Activated CD8-positive, alpha-beta T cell treated with anti-CD3 and anti-CD28 coated beads for 36 hours (primary cell): ENCODE data around the gene SEC16A. TPM values are rescaled to one million over a fixed set of nuclear protein-coding genes. Genes with fewer than 3 reads are reported as not detected.

ENCODE experiments used
- ATAC-seq: fragments of 200-7000 bp; cut with Tn5 transposase; one replicate; pipeline ENCODE4 v1.10.0; 2021; ENCODE audit warnings: mild to moderate bottlenecking, moderate library complexity
- CTCF ChIA-PET: fragments of 350-600 bp; sonication (Branson Sonifier 250); formaldehyde crosslinking; loops from one replicate; lab custom pipeline; 2021; ENCODE audit warnings: antibody characterized with exemption; lab: Charles Lee
- POLR2A ChIA-PET: fragments of 350-600 bp; sonication (Branson Sonifier 250); formaldehyde crosslinking; loops from one replicate; lab custom pipeline; 2021; ENCODE audit warnings: antibody characterized with exemption; lab: Charles Lee
- DNase-seq: peaks from one replicate; pipeline ENCODE4 v3.0.0-alpha.2; 2020
- H3K27ac Mint-ChIP-seq: one replicate; pipeline ENCODE4 v1.8.0; 2021; ENCODE audit warnings: mild to moderate bottlenecking, mixed read lengths
- H3K27me3 Mint-ChIP-seq: one replicate; pipeline ENCODE4 v1.8.0; 2021; ENCODE audit warnings: mixed read lengths
- H3K36me3 Mint-ChIP-seq: one replicate; pipeline ENCODE4 v1.8.0; 2021; ENCODE audit warnings: low read depth, mixed read lengths
- H3K4me1 Mint-ChIP-seq: one replicate; pipeline ENCODE4 v1.8.0; 2021; ENCODE audit warnings: low read depth, mixed read lengths
- H3K4me3 Mint-ChIP-seq: one replicate; pipeline ENCODE4 v1.8.0; 2021; ENCODE audit warnings: mild to moderate bottlenecking, moderate library complexity, mixed read lengths
- H3K9me3 Mint-ChIP-seq: one replicate; pipeline ENCODE4 v1.8.0; 2021; ENCODE audit warnings: mixed read lengths
- CTCF ChIP-seq: fragments of 200-600 bp; IDR thresholded peaks from one replicate; pipeline ENCODE4 v1.8.0; 2022; ENCODE audit warnings: antibody characterized with exemption, mild to moderate bottlenecking
- intact Hi-C: fragments of 100-400 bp; cut with micrococcal nuclease; formaldehyde crosslinking; loops from one replicate; pipeline ENCODE4 v1.10.0; 2022
- total RNA-seq, 2 experiments: library from RNA; stranded (reverse); gene quantifications; one replicate each; pipeline ENCODE4 v1.2.3, GENCODE V29; 2021

Gene SEC16A
- total RNA-seq, 2 experiments from 2014 or later = 67.9 to 69.8 TPM

GRCh38 chr9:136486823-136487620, 4.2 kb upstream of the SEC16A start:
- DNase-seq = no peak
- no peak for TF ChIP-seq CTCF
- ChIA-PET CTCF (interaction anchor here (0.7 to 8.8 kb wide), 13 partner anchors 22 to 177 kb away, joined by 3 to 93 read pairs (median 4); no protein-coding TSS in a partner anchor), POLR2A (interaction anchor here (1.0 kb wide), 1 partner anchor 52 kb away, joined by 3 read pairs; no protein-coding TSS in a partner anchor)
- Mint-ChIP-seq H3K27me3 (peaks cover 1% of the 10 kb centered on the region), H3K4me1 (peaks cover 4% of the 10 kb centered on the region), H3K4me3 (no peak overlapping the region), H3K36me3 (peaks cover 2% of the 10 kb centered on the region), H3K27ac (no peak overlapping the region), H3K9me3 (no peaks in the 10 kb centered on the region)
- no peak for ATAC-seq
- intact Hi-C loops = loop anchor here (10.0 kb wide), 1 partner anchor 48 kb away; no protein-coding TSS in a partner anchor

- H3K27ac Mint-ChIP-seq = no peak overlapping the region
- H3K4me3 Mint-ChIP-seq = no peak overlapping the region
Observed at GRCh38 chr9:136486131-136486530, 3.3 kb upstream of the SEC16A start.

GRCh38 chr9:136485049-136486045, 2.5 kb upstream of the SEC16A start:
- Mint-ChIP-seq H3K9me3 (no peaks in the 10 kb centered on the region), H3K36me3 (peaks cover 8% of the 10 kb centered on the region), H3K27ac (no peak overlapping the region), H3K4me1 (peaks cover 15% of the 10 kb centered on the region), H3K4me3 (peak overlapping the region; percentile 44), H3K27me3 (peaks cover 1% of the 10 kb centered on the region)
- TF ChIP-seq CTCF = peak; percentile 89
- ChIA-PET POLR2A (interaction anchor here (0.6 to 2.2 kb wide), 4 partner anchors 13 to 248 kb away, joined by 3 to 5 read pairs (median 4); no protein-coding TSS in a partner anchor), CTCF (interaction anchor here (0.6 to 8.8 kb wide), 27 partner anchors 12 to 209 kb away, joined by 3 to 93 read pairs (median 3); no protein-coding TSS in a partner anchor)
- peak; percentile 8 for ATAC-seq
- intact Hi-C loops = loop anchor here (2.0 to 10.0 kb wide), 2 partner anchors 49 to 145 kb away; no protein-coding TSS in a partner anchor
- DNase-seq = peak; percentile 92

More at GRCh38 chr9:136486131-136486530, 3.3 kb upstream of the SEC16A start:
- intact Hi-C loops = loop anchor here (10.0 kb wide), 1 partner anchor 49 kb away; no protein-coding TSS in a partner anchor
- H3K9me3 Mint-ChIP-seq = no peaks in the 10 kb centered on the region
- H3K4me1 Mint-ChIP-seq = peaks cover 12% of the 10 kb centered on the region
- no peak for TF ChIP-seq CTCF
- peaks cover 7% of the 10 kb centered on the region for H3K36me3 Mint-ChIP-seq
- peaks cover 1% of the 10 kb centered on the region for H3K27me3 Mint-ChIP-seq
- ChIA-PET CTCF (interaction anchor here (0.8 to 8.8 kb wide), 11 partner anchors 41 to 179 kb away, joined by 3 to 93 read pairs (median 6); no protein-coding TSS in a partner anchor), POLR2A (interaction anchor here (0.6 to 1.0 kb wide), 2 partner anchors 53 to 247 kb away, joined by 3 read pairs; no protein-coding TSS in a partner anchor)
- DNase-seq (no peak), ATAC-seq (no peak)

- H3K27ac Mint-ChIP-seq = no peak overlapping the region
- ChIA-PET CTCF (interaction anchor here (0.7 to 8.8 kb wide), 22 partner anchors 24 to 246 kb away, joined by 3 to 93 read pairs (median 4); no protein-coding TSS in a partner anchor), POLR2A (interaction anchor here (0.8 to 2.2 kb wide), 5 partner anchors 14 to 146 kb away, joined by 3 to 6 read pairs (median 4); partner anchors contain the start of gene NOTCH1)
- intact Hi-C loops = loop anchor here (2.0 to 10.0 kb wide), 2 partner anchors 50 to 146 kb away; no protein-coding TSS in a partner anchor
- peaks cover 24% of the 10 kb centered on the region for H3K4me1 Mint-ChIP-seq
- peak overlapping the region; percentile 44 for H3K4me3 Mint-ChIP-seq
- H3K9me3 Mint-ChIP-seq = no peaks in the 10 kb centered on the region
- no peak for TF ChIP-seq CTCF
- DNase-seq (no peak), ATAC-seq (no peak)
- peaks cover 1% of the 10 kb centered on the region for H3K27me3 Mint-ChIP-seq
- H3K36me3 Mint-ChIP-seq = peaks cover 15% of the 10 kb centered on the region
Observed at GRCh38 chr9:136484153-136485048, 1.6 kb upstream of the SEC16A start.
